ENCODE data around the gene CD38. TPM values are rescaled to one million over a fixed set of nuclear protein-coding genes. Genes with fewer than 3 reads are reported as not detected.
A peak's percentile ranks its signal among the peaks of the same experiment; 100 is the strongest.

Gene CD38
- total RNA-seq, 1 experiment from 2014 or later: 0.07 TPM

DNA sequence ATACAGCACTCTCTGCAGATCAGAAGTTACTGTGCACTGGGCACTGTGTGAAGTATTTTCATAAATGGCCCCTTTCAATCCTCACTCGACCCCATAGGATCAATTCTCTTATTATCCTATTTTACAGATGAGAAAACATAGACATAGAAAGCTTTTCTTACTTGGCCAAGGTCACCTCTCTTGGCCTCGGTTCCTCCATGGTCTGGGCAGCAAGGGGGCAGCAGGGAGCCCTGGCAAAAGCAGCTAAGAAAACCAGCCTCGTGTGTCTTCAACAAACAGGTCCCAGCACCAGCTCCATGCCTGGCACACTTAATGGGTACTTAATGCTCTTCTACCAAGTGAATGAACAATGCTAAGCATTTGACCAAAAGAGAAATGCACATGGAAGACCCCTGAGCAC, 40.9 kb upstream of the CD38 start:
- no peak overlapping the region for H2BK120ac ChIP-seq (ENCODE audit: low read depth, low read length, poor library complexity, severe bottlenecking)
- no peaks in the 10 kb centered on the region for H3K79me2 ChIP-seq (ENCODE audit: insufficient read depth, low read length)
- no peak overlapping the region for H3K9ac ChIP-seq (ENCODE audit: extremely low read depth, insufficient read length, low read length)
- no peak overlapping the region for H2AK5ac ChIP-seq (ENCODE audit: insufficient read length, low read length)
- H2BK20ac ChIP-seq (ENCODE audit: low read depth, low read length, poor library complexity, severe bottlenecking): no peak overlapping the region
- H3K18ac ChIP-seq (ENCODE audit: insufficient read length, low read depth, low read length): no peak overlapping the region
- H3K4ac ChIP-seq (ENCODE audit: low read depth, low read length): no peak overlapping the region
- H3K36me3 Mint-ChIP-seq (ENCODE audit: insufficient read depth in 1 of 3, low read depth in 3 of 3): peaks cover 0 to 5% (median 2%) of the 10 kb centered on the region in 3 experiments; a peak in 2 of 7 replicates
- peaks cover 3% of the 10 kb centered on the region for H3K9me3 ChIP-seq (ENCODE audit: control insufficient read depth, low read depth, low read length)
- H4K20me1 ChIP-seq (ENCODE audit: control insufficient read depth, insufficient read depth, insufficient read length): no peaks in the 10 kb centered on the region
- TF ChIP-seq, protein P1, sequence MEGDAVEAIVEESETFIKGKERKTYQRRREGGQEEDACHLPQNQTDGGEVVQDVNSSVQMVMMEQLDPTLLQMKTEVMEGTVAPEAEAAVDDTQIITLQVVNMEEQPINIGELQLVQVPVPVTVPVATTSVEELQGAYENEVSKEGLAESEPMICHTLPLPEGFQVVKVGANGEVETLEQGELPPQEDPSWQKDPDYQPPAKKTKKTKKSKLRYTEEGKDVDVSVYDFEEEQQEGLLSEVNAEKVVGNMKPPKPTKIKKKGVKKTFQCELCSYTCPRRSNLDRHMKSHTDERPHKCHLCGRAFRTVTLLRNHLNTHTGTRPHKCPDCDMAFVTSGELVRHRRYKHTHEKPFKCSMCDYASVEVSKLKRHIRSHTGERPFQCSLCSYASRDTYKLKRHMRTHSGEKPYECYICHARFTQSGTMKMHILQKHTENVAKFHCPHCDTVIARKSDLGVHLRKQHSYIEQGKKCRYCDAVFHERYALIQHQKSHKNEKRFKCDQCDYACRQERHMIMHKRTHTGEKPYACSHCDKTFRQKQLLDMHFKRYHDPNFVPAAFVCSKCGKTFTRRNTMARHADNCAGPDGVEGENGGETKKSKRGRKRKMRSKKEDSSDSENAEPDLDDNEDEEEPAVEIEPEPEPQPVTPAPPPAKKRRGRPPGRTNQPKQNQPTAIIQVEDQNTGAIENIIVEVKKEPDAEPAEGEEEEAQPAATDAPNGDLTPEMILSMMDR (conservative IDR thresholded peaks at IDR 0.05): peak; percentile 31; the same call in 1 of the 3 replicates
- no peak overlapping the region for H3T11ph ChIP-seq (ENCODE audit: low read length)
- H3K56ac ChIP-seq (ENCODE audit: insufficient read length, low read depth, low read length): no peak overlapping the region
- no peak overlapping the region for H4K8ac ChIP-seq (replicated peaks; ENCODE audit: insufficient read length, low read depth, low read length)
- peaks cover 4 to 8% of the 10 kb centered on the region in 2 experiments; a peak in 4 of 5 replicates for H3K9me3 Mint-ChIP-seq
- no peak overlapping the region for H3K4me2 ChIP-seq (ENCODE audit: insufficient read depth, insufficient read length, low read length)
- no peak overlapping the region for H3K27ac Mint-ChIP-seq
- no peak overlapping the region for H3K14ac ChIP-seq (ENCODE audit: insufficient read depth, low read length)
- DNase-seq: no peak
- H2BK12ac ChIP-seq (ENCODE audit: insufficient read length, low read depth, low read length): no peak overlapping the region
- WGBS (ENCODE audit: extremely low coverage, insufficient read length, low lambda C conversion rate): no CpG with 5 or more reads among the region's 3 CpGs
- no peak overlapping the region for H3K4me3 Mint-ChIP-seq
- H3K27ac ChIP-seq (ENCODE audit: insufficient read length, low read depth, low read length): no peak overlapping the region
- H3K4me1 ChIP-seq (ENCODE audit: insufficient read depth, low read length): no peaks in the 10 kb centered on the region
- H2BK15ac ChIP-seq (ENCODE audit: low read depth, low read length): no peak overlapping the region
- no peaks in the 10 kb centered on the region for H3K79me1 ChIP-seq (ENCODE audit: insufficient read depth, low read depth, low read length, poor library complexity, severe bottlenecking)
- H4K5ac ChIP-seq (ENCODE audit: insufficient read length, low read depth, low read length): no peak overlapping the region
- H4K91ac ChIP-seq (ENCODE audit: insufficient read length, low read depth, low read length): no peak overlapping the region
- no peak overlapping the region for H3K23ac ChIP-seq (ENCODE audit: insufficient read length, low read depth, low read length)
- no peak overlapping the region for H2BK5ac ChIP-seq (ENCODE audit: insufficient read length, low read length)
- H3K23me2 ChIP-seq (ENCODE audit: insufficient read length, low read depth, low read length, poor library complexity, severe bottlenecking): no peaks in the 10 kb centered on the region
- no peaks in the 10 kb centered on the region for H3K4me1 Mint-ChIP-seq
- H3K27me3 ChIP-seq (ENCODE audit: insufficient read depth, low read length): no peaks in the 10 kb centered on the region; the same call in 1 of the 2 replicates
- H3K27me3 Mint-ChIP-seq (ENCODE audit: low read depth): peaks cover 1% of the 10 kb centered on the region; the same call in 1 of the 2 replicates
- H2AFZ ChIP-seq (ENCODE audit: low read length): no peak overlapping the region

All from H9 (cell line).